SKM-1 treated with dmso at 0.1 percent for 144 hours (cell line): Measurements from ENCODE around the gene SLC25A26.

Experiments used
- DNase-seq: peaks from one replicate; lab custom pipeline; 2025; ENCODE audit not compliant: unreplicated experiment; lab: John Stamatoyannopoulos, UW

SLC25A26 gene

GRCh38 chr3:66367979-66368378, 147.2 kb downstream of the SLC25A26 start:
- no peak for DNase-seq

- no peak for DNase-seq
Observed at GRCh38 chr3:66370179-66370578, 149.4 kb downstream of the SLC25A26 start.

GRCh38 chr3:66371432-66371831, 150.6 kb downstream of the SLC25A26 start:
- DNase-seq: no peak

- no peak for DNase-seq
Observed at GRCh38 chr3:66372681-66373350, 152.0 kb downstream of the SLC25A26 start.

GRCh38 chr3:66376568-66376967, 155.8 kb downstream of the SLC25A26 start:
- no peak for DNase-seq

- no peak for DNase-seq
Observed at GRCh38 chr3:66377800-66378199, 157.0 kb downstream of the SLC25A26 start.

- DNase-seq: no peak
Observed at GRCh38 chr3:66378256-66378655, 157.5 kb downstream of the SLC25A26 start.

- no peak for DNase-seq
Observed at GRCh38 chr3:66379565-66379964, 158.8 kb downstream of the SLC25A26 start.

- peak; percentile 30 for DNase-seq
Observed at GRCh38 chr3:66380200-66380932, 159.6 kb downstream of the SLC25A26 start.

- no peak for DNase-seq
Observed at GRCh38 chr3:66381626-66382025, 160.8 kb downstream of the SLC25A26 start.

- no peak for DNase-seq
Observed at GRCh38 chr3:66382142-66382541, 161.3 kb downstream of the SLC25A26 start.

GRCh38 chr3:66383023-66383422, 162.2 kb downstream of the SLC25A26 start:
- DNase-seq: no peak

- DNase-seq: no peak
Observed at GRCh38 chr3:66383998-66384745, 163.4 kb downstream of the SLC25A26 start.

GRCh38 chr3:66385066-66385465, 164.3 kb downstream of the SLC25A26 start:
- no peak for DNase-seq

GRCh38 chr3:66386011-66386924, 165.5 kb downstream of the SLC25A26 start:
- DNase-seq: no peak

- DNase-seq: no peak
Observed at GRCh38 chr3:66386925-66387650, 166.3 kb downstream of the SLC25A26 start.

GRCh38 chr3:66390013-66390412, 169.2 kb downstream of the SLC25A26 start:
- peak; percentile 5 for DNase-seq

GRCh38 chr3:66392512-66392911, 171.7 kb downstream of the SLC25A26 start:
- no peak for DNase-seq

- no peak for DNase-seq
Observed at GRCh38 chr3:66392966-66393332, 172.1 kb downstream of the SLC25A26 start.

GRCh38 chr3:66393333-66394005, 172.7 kb downstream of the SLC25A26 start:
- no peak for DNase-seq
